Measurements from ENCODE around the gene TMX4. TPM values are rescaled to one million over a fixed set of nuclear protein-coding genes. Genes with fewer than 3 reads are reported as not detected.
A peak's percentile ranks its signal among the peaks of the same experiment; 100 is the strongest.

TMX4 gene
- total RNA-seq, 1 experiment from 2014 or later, result 31.7 TPM

- no peak for DNase-seq (ENCODE audit: low spot score)
- ChIA-PET CTCF (no interaction called here), POLR2A (ENCODE audit: low non-redundant PET) (no interaction called here)
- TF ChIP-seq CTCF (conservative IDR thresholded peaks at IDR 0.05; ENCODE audit: low read depth, low read length), result no peak
- no peak for TF ChIP-seq EZH2 (IDR thresholded peaks at IDR 0.05; ENCODE audit: borderline replicate concordance, low read depth, low read length, poor library complexity, severe bottlenecking)
- H3K4me1 ChIP-seq (ENCODE audit: insufficient read depth, low read length, poor library complexity, severe bottlenecking), result no peaks in the 10 kb centered on the region
- H3K4me3 ChIP-seq (ENCODE audit: low read depth, low read length, poor library complexity, severe bottlenecking), result no peak overlapping the region
- intact Hi-C loops (cut with micrococcal nuclease; ENCODE audit: unreplicated experiment), result no loop called here
- H3K9me3 ChIP-seq (ENCODE audit: low read depth, low read length, poor library complexity, severe bottlenecking), result no peaks in the 10 kb centered on the region
- no TSS peak for BruUV-seq (replicated peaks)
- H3K27ac ChIP-seq (ENCODE audit: low read depth, low read length, poor library complexity, severe bottlenecking), result no peak overlapping the region
- H3K36me3 ChIP-seq (ENCODE audit: insufficient read depth, low read length, poor library complexity, severe bottlenecking), result no peaks in the 10 kb centered on the region
- H3K27me3 ChIP-seq (replicated peaks; ENCODE audit: insufficient read depth, low read depth, low read length, poor library complexity), result no peaks in the 10 kb centered on the region
Observed at GRCh38 chr20:7990385-7990784, 29.2 kb downstream of the TMX4 start.

- intact Hi-C loops (cut with micrococcal nuclease; ENCODE audit: unreplicated experiment), result no loop called here
- TF ChIP-seq EZH2 (IDR thresholded peaks at IDR 0.05; ENCODE audit: borderline replicate concordance, low read depth, low read length, poor library complexity, severe bottlenecking), result no peak
- peak; percentile 26; the same call in 1 of the 2 replicates for TF ChIP-seq CTCF (conservative IDR thresholded peaks at IDR 0.05; ENCODE audit: low read depth, low read length)
- Histone ChIP-seq H3K4me3 (ENCODE audit: low read depth, low read length, poor library complexity, severe bottlenecking) (no peak overlapping the region), H3K27ac (ENCODE audit: low read depth, low read length, poor library complexity, severe bottlenecking) (no peak overlapping the region), H3K4me1 (ENCODE audit: insufficient read depth, low read length, poor library complexity, severe bottlenecking) (no peaks in the 10 kb centered on the region), H3K27me3 (replicated peaks; ENCODE audit: insufficient read depth, low read depth, low read length, poor library complexity) (no peaks in the 10 kb centered on the region), H3K36me3 (ENCODE audit: insufficient read depth, low read length, poor library complexity, severe bottlenecking) (no peaks in the 10 kb centered on the region), H3K9me3 (ENCODE audit: low read depth, low read length, poor library complexity, severe bottlenecking) (no peaks in the 10 kb centered on the region)
- ChIA-PET CTCF (interaction anchor here (1.0 to 1.1 kb wide), 2 partner anchors 9 to 53 kb away, joined by 3 to 5 read pairs; no protein-coding TSS in a partner anchor), POLR2A (ENCODE audit: low non-redundant PET) (no interaction called here)
- BruUV-seq (replicated peaks), result no TSS peak
- no peak for DNase-seq (ENCODE audit: low spot score)
Observed at GRCh38 chr20:7989379-7989778, 30.2 kb downstream of the TMX4 start.

GRCh38 chr20:7985916-7986315 lies 33.6 kb downstream of the TMX4 start:
- ChIA-PET CTCF (no interaction called here), POLR2A (ENCODE audit: low non-redundant PET) (no interaction called here)
- intact Hi-C loops (cut with micrococcal nuclease; ENCODE audit: unreplicated experiment), result no loop called here
- TF ChIP-seq EZH2 (IDR thresholded peaks at IDR 0.05; ENCODE audit: borderline replicate concordance, low read depth, low read length, poor library complexity, severe bottlenecking), result no peak
- TF ChIP-seq CTCF (conservative IDR thresholded peaks at IDR 0.05; ENCODE audit: low read depth, low read length), result no peak
- no peaks in the 10 kb centered on the region for H3K27me3 ChIP-seq (replicated peaks; ENCODE audit: insufficient read depth, low read depth, low read length, poor library complexity)
- no TSS peak for BruUV-seq (replicated peaks)
- no peak overlapping the region for H3K27ac ChIP-seq (ENCODE audit: low read depth, low read length, poor library complexity, severe bottlenecking)
- no peaks in the 10 kb centered on the region for H3K9me3 ChIP-seq (ENCODE audit: low read depth, low read length, poor library complexity, severe bottlenecking)
- H3K36me3 ChIP-seq (ENCODE audit: insufficient read depth, low read length, poor library complexity, severe bottlenecking), result no peaks in the 10 kb centered on the region
- H3K4me3 ChIP-seq (ENCODE audit: low read depth, low read length, poor library complexity, severe bottlenecking), result no peak overlapping the region
- H3K4me1 ChIP-seq (ENCODE audit: insufficient read depth, low read length, poor library complexity, severe bottlenecking), result no peaks in the 10 kb centered on the region
- no peak for DNase-seq (ENCODE audit: low spot score)

Data from A673 (cell line).